Measurements from ENCODE around the gene CEP95.

GRCh38 chr17:64497565-64498035 is 9.2 kb upstream of the CEP95 start:
- no peak for TF ChIP-seq MXD4 (CRISPR knock-in tag; IDR thresholded peaks at IDR 0.05; ENCODE audit: borderline replicate concordance)
- TF ChIP-seq ATF3 (CRISPR knock-in tag; conservative IDR thresholded peaks at IDR 0.05), result no peak
- no peak for TF ChIP-seq MAX (CRISPR knock-in tag; IDR thresholded peaks at IDR 0.05)
- no peak for TF ChIP-seq HMGA2 (CRISPR knock-in tag; IDR thresholded peaks at IDR 0.05)
- no peak for TF ChIP-seq NFYB (CRISPR knock-in tag; conservative IDR thresholded peaks at IDR 0.05; ENCODE audit: low read depth)
- no peak for TF ChIP-seq TEAD4 (CRISPR knock-in tag; IDR thresholded peaks at IDR 0.05)
- TF ChIP-seq ATF2 (CRISPR knock-in tag; IDR thresholded peaks at IDR 0.05; ENCODE audit: borderline replicate concordance, low read depth), result no peak
- peak; percentile 16; the same call in 1 of the 2 replicates for TF ChIP-seq CTCF (IDR thresholded peaks at IDR 0.05)
- no peak for TF ChIP-seq PREB (CRISPR knock-in tag; IDR thresholded peaks at IDR 0.05; ENCODE audit: borderline replicate concordance)
- TF ChIP-seq GABPB1 (CRISPR knock-in tag; IDR thresholded peaks at IDR 0.05), result no peak
- TF ChIP-seq USF1 (CRISPR knock-in tag; IDR thresholded peaks at IDR 0.05), result no peak
- TF ChIP-seq TCF7 (CRISPR knock-in tag; IDR thresholded peaks at IDR 0.05; ENCODE audit: low read depth), result no peak

Data from WTC11 (cell line).